Ecto neural progenitor cell (in vitro differentiated cells): ENCODE measurements around the gene HOXC10.

Experiments
- DNase-seq: peaks from one replicate; pipeline ENCODE4 v3.0.0-alpha.2; 2018; ENCODE audit warnings: low spot score

Gene HOXC10

DNA sequence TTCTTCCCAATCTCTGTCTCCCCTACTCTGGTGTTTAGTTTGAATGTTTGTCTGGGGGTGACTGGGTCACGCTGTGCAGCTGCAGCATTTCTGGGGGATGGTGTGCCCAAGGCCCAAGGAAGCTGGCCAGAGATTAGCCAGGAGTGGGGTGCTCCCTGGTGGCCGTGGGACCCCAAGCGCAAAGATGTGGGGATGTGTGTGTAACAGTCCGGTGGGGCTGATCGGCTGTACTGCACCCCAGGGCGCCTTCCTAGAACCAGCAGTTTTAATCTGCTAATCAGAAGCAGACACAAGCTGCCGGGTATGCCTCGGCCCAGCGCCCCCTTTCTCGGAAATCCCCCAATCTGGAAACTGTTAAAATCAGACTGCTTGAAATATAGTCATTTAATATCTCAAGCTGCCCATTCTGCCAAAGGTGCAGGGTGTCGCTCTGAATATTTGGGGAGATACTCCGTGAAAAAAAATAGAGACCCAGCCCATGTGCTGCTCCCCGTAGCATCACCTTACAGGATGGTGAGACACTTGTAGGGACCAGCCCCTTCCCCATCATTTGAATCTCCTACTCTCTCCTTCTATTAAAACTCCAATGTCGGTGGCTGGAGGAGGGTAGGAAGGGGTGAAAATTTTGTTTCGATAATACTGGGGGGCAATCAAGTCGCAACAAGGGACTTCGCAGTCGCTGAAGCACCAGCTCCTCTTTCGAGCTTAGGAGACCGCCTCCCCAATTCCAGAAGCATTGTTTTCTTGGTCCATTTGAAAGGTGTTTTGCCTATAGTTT is 19.3 kb downstream of the HOXC10 start:
- DNase-seq: no peak

GRCh38 chr12:54004841-54005530 is 20.0 kb downstream of the HOXC10 start:
- DNase-seq: no peak

DNA sequence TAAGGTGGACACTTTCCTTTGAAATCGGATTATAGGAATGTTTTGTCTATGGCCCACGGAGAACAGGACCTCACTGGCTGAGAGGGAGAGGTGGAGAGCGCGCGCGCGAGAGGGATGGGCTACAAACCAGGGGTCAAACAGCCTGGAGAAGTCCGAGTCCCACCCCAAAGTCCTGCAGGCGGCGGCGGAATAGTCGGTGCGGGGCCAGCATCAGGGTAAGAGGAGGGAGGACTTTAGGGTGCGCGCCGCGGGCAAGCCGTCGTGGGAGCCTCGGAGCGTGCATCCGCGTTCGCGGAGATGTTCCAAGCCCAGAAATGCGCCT is 20.5 kb downstream of the HOXC10 start:
- DNase-seq: no peak

DNA sequence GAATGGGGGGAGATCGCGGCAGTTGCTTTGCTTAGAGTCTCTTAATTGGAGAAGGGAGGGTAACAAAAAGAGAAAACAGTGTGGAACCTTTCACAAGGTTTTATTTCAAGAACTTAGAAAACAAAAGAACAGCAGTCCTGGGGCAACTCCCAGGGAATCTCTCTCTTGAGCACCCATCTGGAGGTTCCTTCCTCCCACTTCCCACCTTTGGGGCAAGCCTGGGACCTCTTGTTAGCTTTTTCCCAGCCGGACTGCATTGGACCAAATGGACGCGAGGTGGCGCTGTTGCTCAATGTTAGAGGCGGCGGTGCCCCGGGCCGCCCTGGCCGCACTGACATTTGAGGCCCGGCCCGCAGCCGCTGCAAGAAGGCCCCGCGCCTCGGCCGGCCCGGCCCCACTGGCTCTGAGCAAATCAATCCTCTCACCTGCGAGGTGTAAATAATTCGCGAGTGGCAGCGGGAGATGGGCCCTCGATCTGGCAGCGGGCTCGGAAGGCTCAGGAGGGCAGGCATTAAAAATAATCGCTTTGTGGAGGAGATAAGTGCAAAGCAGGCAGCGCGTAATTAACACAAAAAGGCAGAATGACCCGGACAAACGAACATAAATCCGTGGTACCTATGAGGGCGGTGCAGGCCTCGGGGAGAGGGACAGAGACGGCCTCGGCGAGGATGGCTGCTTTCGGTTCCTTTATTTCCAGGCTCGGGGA is 21.1 kb downstream of the HOXC10 start:
- DNase-seq: peak; percentile 98

DNA sequence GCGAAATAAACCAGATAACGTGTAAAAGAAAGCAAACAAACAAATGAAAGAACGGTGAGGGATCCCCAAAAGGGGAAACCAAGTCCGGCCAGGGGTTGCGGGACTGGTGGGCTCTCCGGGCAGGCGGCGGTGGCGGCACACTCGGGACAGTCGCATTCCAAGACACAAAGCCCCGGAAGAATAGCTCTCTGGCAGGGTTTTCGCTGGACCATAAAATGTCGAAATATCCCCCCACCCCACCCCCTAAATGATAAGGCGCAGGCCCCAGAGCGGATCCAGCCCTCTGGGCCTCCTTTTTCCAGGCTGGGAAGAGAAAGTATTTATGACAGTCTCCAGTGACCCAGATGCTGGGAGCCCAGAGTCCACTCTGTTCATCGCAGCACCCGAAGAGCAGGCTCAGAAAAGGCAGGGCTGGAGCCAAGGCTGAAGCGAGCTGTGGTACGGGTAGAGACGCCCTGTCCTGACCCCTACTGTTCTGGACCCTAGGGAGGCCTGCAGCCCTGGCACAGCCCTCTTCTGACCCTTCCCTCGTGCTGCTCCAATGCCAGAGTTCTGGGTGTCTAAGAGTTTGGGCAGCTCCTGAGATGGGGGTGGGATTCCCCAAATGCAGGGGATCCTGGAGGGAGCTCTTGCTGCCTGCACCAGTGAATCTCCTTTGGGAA is 21.7 kb downstream of the HOXC10 start:
- no peak for DNase-seq

- no peak for DNase-seq
Observed at GRCh38 chr12:54007538-54008259, 22.8 kb downstream of the HOXC10 start.

- DNase-seq: no peak
Observed at GRCh38 chr12:54008260-54008552, 23.3 kb downstream of the HOXC10 start.

DNA sequence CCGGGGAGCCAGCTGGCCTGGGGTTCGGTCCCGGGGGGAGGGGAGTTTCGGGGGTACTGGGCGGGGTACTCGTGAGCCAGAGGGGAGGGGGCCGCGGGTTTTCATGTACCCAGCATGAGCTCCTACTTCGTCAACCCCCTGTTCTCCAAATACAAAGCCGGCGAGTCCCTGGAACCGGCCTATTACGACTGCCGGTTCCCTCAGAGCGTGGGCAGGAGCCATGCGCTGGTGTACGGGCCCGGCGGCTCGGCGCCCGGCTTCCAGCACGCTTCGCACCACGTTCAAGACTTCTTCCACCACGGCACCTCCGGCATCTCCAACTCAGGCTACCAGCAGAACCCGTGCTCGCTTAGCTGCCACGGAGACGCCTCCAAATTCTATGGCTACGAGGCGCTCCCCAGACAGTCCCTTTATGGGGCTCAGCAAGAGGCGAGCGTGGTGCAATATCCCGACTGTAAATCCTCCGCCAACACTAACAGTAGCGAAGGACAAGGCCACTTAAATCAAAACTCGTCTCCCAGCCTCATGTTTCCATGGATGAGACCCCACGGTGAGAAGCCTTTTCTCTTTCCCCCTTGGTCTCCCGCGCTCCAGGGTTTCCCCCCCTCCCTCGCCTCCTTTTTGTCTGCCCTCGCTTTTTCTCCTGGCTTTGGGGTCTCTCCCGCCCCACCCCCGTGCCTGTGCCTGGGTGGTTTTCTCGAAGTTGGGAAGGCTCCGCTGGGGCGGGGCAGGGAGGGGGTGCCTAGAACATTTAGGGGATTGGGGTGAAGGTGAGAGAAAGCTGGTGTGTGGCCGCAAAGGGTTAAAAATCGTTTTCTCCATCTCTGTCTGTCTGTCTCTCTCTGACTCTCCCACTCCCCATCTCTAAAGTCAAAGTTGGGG is 24.5 kb downstream of the HOXC10 start:
- no peak for DNase-seq

DNA sequence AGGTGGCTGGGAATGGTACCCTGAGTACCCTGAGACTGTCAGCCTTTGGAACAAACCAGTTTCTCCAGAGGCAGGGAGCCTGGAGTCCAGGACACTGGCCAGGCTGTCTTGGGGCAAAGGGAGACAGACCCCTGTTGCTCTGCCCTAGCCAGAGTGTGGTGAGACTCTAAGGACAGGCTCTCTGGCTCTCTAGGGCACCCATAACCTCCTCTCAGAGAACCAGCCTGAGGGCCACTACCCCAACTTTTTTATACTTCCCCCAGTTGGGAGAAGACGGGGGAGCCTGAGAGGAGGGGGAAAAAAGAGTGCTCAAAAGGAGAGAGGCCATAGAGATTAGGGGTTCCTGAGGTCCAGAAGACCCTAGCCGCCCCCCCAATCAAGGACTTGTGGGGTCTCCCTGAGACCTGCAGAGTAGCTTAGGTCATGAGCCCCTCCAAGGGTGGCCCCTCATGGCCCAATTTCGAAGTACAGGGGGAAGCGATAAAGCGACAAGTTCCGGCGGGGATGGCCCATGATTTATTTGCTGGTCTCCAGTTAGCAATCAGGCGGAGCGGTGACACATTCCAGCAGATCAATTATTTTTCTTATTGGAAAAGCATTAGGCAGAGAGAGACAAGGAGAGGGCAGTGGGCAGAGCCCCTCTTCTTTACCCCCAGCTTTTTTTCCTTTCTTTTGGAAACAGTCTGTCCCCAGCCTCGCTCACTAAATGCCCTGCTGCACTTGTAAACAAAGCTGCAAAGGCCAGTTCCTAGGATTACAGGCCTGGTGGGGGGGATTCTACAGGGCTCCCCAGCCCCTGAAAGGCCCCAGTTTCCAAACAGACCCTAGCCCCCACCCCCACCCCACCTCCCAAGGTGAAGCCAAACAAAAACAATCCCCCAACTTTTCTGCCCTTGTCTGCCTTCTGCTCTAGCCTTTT is 25.4 kb downstream of the HOXC10 start:
- DNase-seq: no peak

GRCh38 chr12:54010972-54011664 is 26.2 kb downstream of the HOXC10 start:
- DNase-seq: no peak

- no peak for DNase-seq
Observed at GRCh38 chr12:54011665-54012532, 27.0 kb downstream of the HOXC10 start.

DNA sequence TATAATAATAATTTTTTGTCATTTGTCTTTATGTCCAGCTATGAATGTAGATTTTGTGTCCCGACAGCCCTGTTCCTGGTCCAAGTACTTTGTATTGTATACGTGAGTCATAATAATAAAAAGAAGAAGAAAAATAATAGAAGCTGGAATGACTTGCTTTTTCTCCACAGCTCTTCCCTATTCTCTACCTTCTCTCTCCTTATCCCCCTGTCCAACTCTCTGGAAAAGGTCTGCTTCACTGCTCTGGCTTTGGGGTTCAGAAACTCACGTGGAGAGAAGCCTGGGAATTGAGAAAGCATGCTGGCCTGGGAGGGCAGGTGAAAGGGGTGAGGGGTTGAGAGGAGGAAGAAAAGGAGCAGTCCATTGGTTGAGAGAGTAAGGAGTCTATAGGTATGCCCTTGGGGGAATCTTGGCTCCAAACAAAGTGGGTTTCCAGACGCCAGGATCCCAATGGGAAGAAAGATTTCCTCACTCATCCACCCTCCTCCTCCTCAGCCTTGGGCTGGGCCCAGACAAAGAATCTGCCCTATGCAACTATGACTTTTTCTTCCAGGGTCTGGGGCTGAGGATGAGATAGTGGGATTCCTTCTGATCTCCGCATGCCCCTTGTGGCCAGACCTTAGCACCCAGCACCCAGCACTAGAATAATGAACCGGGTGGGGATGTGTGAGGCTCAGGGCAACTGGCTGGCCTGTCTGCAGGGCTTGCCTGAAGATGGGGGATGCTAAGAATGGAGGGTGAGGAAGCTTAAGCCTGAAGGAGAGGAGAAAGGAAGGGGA is 27.9 kb downstream of the HOXC10 start:
- no peak for DNase-seq

DNA sequence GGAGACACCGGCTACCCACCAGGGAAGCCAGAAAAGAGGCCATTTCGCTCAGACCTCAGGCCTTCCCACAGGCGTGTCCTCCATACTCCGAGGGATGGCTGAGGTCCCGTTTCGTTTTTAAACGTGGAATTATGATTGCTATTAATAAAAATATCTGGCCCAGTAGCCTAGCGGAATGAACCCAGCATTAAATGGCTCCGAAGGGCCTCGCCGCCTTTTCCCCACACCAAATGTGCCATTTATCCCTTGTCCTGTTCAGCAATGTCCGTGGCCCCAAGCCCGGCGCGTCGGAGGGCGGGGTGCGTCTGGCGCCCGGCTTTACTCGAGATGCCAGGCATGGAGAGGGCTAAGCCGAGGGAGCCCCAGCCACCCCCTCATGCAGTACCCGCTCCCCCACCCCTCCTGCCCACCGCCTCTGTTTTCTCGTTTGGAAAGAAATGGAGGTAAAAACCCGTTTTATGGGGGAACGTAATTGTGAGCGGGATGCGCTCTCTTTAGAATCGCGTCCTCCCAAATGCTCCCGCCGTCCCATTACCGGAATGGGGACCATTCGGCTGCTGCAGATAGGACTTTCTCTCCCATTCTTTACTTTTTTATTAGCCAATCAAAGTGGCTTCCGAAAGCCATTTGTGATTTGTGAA is 29.6 kb downstream of the HOXC10 start:
- no peak for DNase-seq

GRCh38 chr12:54015018-54015931 is 30.3 kb downstream of the HOXC10 start:
- DNase-seq: no peak

- no peak for DNase-seq
Observed at GRCh38 chr12:54016051-54016450, 31.1 kb downstream of the HOXC10 start.

GRCh38 chr12:54016478-54016964 is 31.6 kb downstream of the HOXC10 start:
- no peak for DNase-seq
